Loucy (cell line): ENCODE results near the gene HDAC10.

ENCODE experiments used
- H2AFZ ChIP-seq: fragments of 200-600 bp; sonication (generic); 2 replicates; pipeline ENCODE4 v1.6.0; 2016; ENCODE audit warnings: antibody characterized with exemption, mild to moderate bottlenecking, low read length, moderate library complexity
- H3F3A ChIP-seq: fragments of 200-600 bp; 2 replicates; pipeline ENCODE4 v1.6.0; 2016; ENCODE audit warnings: antibody characterized with exemption, low read depth, mild to moderate bottlenecking
- H3K27me3 ChIP-seq: fragments of 200-600 bp; sonication (generic); 2 replicates; pipeline ENCODE4 v1.6.1; 2014; ENCODE audit warnings: low read length, mild to moderate bottlenecking; ENCODE audit not compliant: insufficient read depth, poor library complexity, severe bottlenecking
- H3K36me3 ChIP-seq: fragments of 200-600 bp; sonication (generic); 2 replicates; pipeline ENCODE4 v1.6.1; 2016; ENCODE audit warnings: low read length; ENCODE audit not compliant: insufficient read depth
- H3K4me1 ChIP-seq: fragments of 200-600 bp; sonication (generic); 2 replicates; pipeline ENCODE4 v1.5.1; 2014; ENCODE audit warnings: low read length, mild to moderate bottlenecking; ENCODE audit not compliant: insufficient read depth, poor library complexity, severe bottlenecking
- H3K4me2 ChIP-seq: fragments of 200-600 bp; sonication (generic); 2 replicates; pipeline ENCODE4 v1.6.0; 2014; ENCODE audit warnings: antibody characterized with exemption, low read length, low read depth, mild to moderate bottlenecking; ENCODE audit not compliant: poor library complexity, severe bottlenecking
- H3K4me3 ChIP-seq: fragments of 200-600 bp; sonication (generic); 2 replicates; pipeline ENCODE4 v1.5.1; 2014; ENCODE audit warnings: low read length, mild to moderate bottlenecking, mixed read lengths; ENCODE audit not compliant: poor library complexity, severe bottlenecking
- H3K79me2 ChIP-seq: fragments of 200-600 bp; sonication (generic); 2 replicates; pipeline ENCODE4 v1.6.1; 2014; ENCODE audit warnings: low read length; ENCODE audit not compliant: insufficient read depth
- H3K9ac ChIP-seq: fragments of 200-600 bp; sonication (generic); 2 replicates; pipeline ENCODE4 v1.6.0; 2014; ENCODE audit warnings: mild to moderate bottlenecking, low read depth, low read length, moderate library complexity; ENCODE audit not compliant: poor library complexity, severe bottlenecking
- H3K9me2 ChIP-seq: fragments of 200-600 bp; sonication (generic); replicated peaks from 2 replicates; pipeline ENCODE4 v1.6.1; 2016; ENCODE audit warnings: low read depth, low read length, mixed read lengths
- H3K9me3 ChIP-seq: fragments of 200-600 bp; sonication (generic); 2 replicates; pipeline ENCODE4 v1.6.1; 2014; ENCODE audit warnings: mild to moderate bottlenecking, antibody characterized with exemption, low read length, low read depth; ENCODE audit not compliant: insufficient read depth
- H4K20me1 ChIP-seq: fragments of 200-600 bp; sonication (generic); 2 replicates; pipeline ENCODE4 v1.6.0; 2014; ENCODE audit warnings: antibody characterized with exemption, low read length, mild to moderate bottlenecking; ENCODE audit not compliant: insufficient read depth, poor library complexity, severe bottlenecking
- EZH2phosphoT487 ChIP-seq: fragments of 200-600 bp; IDR thresholded peaks from 2 replicates; pipeline ENCODE4 v1.6.1; 2018; ENCODE audit warnings: antibody characterized with exemption, mild to moderate bottlenecking, moderate library complexity, borderline replicate concordance
- TF ChIP-seq, protein P1 (sequence below): fragments of 200-600 bp; sonication (generic); conservative IDR thresholded peaks from 2 replicates; pipeline ENCODE4 v1.5.1; 2014; ENCODE audit warnings: mild to moderate bottlenecking, antibody characterized with exemption, low read length

Gene HDAC10

GRCh38 chr22:50197000-50197800 lies 53.9 kb downstream of the HDAC10 start:
- TF ChIP-seq, protein P1, sequence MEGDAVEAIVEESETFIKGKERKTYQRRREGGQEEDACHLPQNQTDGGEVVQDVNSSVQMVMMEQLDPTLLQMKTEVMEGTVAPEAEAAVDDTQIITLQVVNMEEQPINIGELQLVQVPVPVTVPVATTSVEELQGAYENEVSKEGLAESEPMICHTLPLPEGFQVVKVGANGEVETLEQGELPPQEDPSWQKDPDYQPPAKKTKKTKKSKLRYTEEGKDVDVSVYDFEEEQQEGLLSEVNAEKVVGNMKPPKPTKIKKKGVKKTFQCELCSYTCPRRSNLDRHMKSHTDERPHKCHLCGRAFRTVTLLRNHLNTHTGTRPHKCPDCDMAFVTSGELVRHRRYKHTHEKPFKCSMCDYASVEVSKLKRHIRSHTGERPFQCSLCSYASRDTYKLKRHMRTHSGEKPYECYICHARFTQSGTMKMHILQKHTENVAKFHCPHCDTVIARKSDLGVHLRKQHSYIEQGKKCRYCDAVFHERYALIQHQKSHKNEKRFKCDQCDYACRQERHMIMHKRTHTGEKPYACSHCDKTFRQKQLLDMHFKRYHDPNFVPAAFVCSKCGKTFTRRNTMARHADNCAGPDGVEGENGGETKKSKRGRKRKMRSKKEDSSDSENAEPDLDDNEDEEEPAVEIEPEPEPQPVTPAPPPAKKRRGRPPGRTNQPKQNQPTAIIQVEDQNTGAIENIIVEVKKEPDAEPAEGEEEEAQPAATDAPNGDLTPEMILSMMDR = no peak
- TF ChIP-seq EZH2phosphoT487 = no peak
- Histone ChIP-seq H3K4me3 (no peak overlapping the region), H2AFZ (no peak overlapping the region), H3K4me1 (peaks cover 19% of the 10 kb centered on the region), H3F3A (no peaks in the 10 kb centered on the region), H3K79me2 (peaks cover 40% of the 10 kb centered on the region), H3K9me2 (no peaks in the 10 kb centered on the region), H3K36me3 (peaks cover 22% of the 10 kb centered on the region; the same call in 1 of the 2 replicates), H3K4me2 (no peak overlapping the region), H3K27me3 (no peaks in the 10 kb centered on the region), H3K9me3 (no peaks in the 10 kb centered on the region), H3K9ac (no peak overlapping the region), H4K20me1 (peaks cover 19% of the 10 kb centered on the region)

GRCh38 chr22:50196256-50196655 lies 54.8 kb downstream of the HDAC10 start:
- H3K9ac ChIP-seq = no peak overlapping the region
- peaks cover 17% of the 10 kb centered on the region for H4K20me1 ChIP-seq
- H2AFZ ChIP-seq = no peak overlapping the region
- TF ChIP-seq, protein P1 = no peak
- no peak for TF ChIP-seq EZH2phosphoT487
- H3K4me3 ChIP-seq = no peak overlapping the region
- H3K79me2 ChIP-seq = peaks cover 37% of the 10 kb centered on the region
- no peaks in the 10 kb centered on the region for H3K27me3 ChIP-seq
- no peaks in the 10 kb centered on the region for H3K9me3 ChIP-seq
- no peak overlapping the region for H3K4me2 ChIP-seq
- H3F3A ChIP-seq = peaks cover 9% of the 10 kb centered on the region; the same call in 1 of the 2 replicates
- H3K36me3 ChIP-seq = peaks cover 22% of the 10 kb centered on the region; the same call in 1 of the 2 replicates
- no peaks in the 10 kb centered on the region for H3K9me2 ChIP-seq
- peaks cover 20% of the 10 kb centered on the region for H3K4me1 ChIP-seq
